Kidney glomerular epithelial cell (primary cell): ENCODE data around the gene LRRC41.
"Not testable (repeated sequence)": the region's sequence is repeated elsewhere in the genome, so short reads cannot be mapped to it uniquely, and the experiment has no call there.

Experiments
- DNase-seq: peaks from one replicate; lab custom pipeline; 2025; lab: John Stamatoyannopoulos, UW

The LRRC41 gene

DNA sequence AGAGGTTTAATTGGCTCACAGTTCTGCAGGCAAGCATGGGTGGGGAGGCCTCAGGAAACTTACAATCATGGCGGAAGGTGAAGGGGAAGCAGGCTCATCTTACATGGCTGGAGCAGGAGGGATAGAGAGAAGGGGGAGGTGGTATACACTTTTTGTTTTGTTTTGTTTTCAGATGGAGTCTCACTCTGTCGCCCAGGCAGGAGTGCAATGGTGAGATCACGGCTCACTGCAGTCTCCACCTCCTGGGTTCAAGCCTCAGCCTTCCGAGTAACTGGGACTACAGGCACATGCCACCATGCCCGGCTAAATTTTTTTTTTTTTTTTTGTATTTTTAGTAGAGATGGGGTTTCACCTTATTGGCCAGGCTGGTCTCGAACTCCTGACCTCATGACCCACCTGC, 18.8 kb upstream of the LRRC41 start:
- DNase-seq = not testable (repeated sequence)

DNA sequence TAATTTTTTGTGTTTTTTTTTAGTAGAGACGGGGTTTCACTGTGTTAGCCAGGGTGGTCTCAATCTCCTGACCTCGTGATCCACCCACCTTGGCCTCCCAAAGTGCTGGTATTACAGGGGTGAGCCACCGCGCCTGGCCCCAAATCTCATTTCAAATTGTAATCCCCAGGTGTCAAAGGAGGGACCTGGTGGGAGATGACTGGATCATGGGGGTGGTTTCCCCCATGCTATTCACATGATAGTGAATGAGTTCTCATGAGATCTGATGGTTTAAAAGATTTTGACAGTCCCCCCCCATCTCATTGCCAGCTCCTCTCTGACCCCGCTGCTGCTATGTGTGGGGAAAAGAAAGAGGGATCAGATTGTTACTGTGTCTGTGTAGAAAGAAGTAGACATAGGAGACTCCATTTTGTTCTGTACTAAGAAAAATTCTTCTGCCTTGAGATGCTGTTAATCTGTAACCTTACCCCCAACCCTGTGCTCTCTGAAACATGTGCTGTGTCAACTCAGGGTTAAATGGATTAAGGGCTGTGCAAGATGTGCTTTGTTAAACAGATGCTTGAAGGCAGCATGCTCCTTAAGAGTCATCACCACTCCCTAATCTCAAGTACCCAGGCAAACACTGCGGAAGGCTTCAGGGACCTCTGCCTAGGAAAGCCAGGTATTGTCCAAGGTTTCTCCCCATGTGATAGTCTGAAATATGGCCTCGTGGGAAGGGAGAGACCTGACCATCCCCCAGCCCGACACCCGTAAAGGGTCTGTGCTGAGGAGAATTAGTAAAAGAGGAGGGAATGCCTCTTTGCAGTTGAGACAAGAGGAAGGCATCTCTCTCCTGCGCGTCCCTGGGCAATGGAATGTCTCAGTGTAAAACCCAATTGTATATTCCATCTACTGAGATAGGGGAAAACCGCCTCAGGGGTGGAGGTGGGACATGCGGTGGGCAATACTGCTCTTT, 16.8 kb upstream of the LRRC41 start:
- DNase-seq = not testable (repeated sequence)

DNA sequence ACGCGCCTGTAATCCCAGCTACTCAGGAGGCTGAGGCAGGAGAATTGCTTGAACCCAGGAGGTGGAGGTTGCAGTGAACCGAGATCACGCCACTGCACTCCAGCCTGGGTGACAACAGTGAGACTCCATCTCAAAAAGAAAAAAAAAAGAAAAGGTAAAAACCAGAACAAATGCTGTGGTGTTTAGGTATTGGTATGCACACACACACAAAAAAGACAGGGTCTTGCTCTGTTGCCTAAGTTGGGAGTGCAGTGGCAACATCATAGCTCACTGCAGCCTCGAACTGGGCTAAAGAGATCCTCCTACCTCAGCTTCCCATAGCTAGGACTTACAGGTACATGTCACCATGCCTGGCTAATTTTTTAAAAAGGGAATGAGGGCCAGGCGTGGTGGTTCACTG, 15.9 kb upstream of the LRRC41 start:
- not testable (repeated sequence) for DNase-seq

DNA sequence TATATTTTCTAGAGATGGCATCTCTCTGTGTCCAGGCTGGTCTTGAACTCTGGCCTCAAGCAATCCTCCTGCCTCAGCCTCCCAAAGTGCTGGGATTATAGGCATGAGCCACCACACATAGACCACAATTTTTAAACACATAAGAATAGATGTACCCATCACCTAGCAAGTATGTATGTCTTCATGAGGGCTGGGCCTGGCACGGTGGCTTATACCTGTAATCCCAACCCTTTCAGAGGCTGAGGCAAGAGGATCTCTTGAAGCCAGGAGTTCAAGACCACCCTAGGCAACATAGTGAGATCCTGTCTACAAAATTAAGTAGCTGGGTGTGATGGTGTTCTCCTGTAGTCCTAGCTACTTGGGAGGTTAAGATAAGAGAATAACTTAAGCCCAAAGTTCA, 13.9 kb upstream of the LRRC41 start:
- DNase-seq = no peak

- DNase-seq = peak; percentile 38
Measured at GRCh38 chr1:46315669-46316403, 12.4 kb upstream of the LRRC41 start.

- DNase-seq = no peak
Measured at GRCh38 chr1:46310321-46310720, 6.9 kb upstream of the LRRC41 start.

DNA sequence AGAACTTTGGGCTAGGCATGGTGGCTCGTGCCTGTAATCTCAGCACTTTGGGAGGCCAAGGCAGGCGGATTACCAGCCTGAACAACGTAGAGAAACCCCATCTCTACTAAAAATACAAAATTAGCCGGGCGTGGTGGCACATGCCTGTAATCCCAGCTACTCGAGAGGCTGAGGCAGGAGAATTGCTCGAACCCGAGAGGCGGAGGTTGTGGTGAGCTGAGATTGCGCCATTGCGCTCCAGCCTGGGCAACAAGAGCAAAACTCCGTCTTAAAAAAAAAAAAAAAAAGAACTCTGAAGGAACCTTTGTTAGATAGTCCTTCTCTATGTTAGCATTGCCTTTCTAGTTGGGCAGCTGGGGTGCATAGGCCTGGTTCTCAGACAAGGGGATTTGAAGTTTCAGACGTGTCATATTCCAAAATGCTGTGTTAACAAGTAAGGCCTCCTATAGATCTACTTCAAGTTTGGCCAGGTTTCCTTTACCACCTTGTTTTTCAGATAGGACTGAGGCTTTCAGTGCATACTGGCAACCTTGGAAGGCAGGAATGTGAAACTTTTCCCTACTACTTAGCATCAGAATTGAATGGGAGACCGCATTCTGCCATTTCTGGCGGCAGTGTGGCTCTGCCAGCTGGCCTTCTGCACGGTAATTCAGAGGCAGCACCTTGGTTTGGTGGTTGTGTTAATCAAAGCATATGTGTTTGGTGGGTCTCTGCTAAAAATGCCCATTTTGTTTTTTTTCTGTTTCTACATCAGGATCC, 6.2 kb upstream of the LRRC41 start:
- DNase-seq = no peak

GRCh38 chr1:46306159-46306530, 2.7 kb upstream of the LRRC41 start:
- DNase-seq = no peak

DNA sequence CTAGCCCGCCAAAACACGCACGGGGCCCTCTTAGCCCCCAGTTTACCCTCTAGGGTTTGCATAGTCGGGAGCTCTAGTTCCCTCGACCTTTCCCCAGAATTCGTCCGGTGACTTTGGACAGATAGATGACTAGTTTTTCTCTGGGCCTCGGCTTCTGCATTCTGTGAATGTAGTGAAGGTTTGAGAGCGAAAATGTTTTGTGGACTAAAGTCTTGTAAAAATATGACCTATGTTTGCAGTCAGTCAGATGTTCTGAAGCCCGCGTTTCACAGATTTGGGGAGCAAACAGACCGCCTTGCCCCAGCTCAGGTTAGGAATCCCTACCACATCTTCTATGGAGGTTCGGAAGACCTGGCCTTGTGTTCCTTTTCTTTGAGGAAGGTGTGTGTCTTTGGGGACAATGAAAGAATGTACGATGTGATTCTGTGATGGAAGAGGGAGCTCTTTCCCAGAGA, 483 bp upstream of the LRRC41 start:
- no peak for DNase-seq

DNA sequence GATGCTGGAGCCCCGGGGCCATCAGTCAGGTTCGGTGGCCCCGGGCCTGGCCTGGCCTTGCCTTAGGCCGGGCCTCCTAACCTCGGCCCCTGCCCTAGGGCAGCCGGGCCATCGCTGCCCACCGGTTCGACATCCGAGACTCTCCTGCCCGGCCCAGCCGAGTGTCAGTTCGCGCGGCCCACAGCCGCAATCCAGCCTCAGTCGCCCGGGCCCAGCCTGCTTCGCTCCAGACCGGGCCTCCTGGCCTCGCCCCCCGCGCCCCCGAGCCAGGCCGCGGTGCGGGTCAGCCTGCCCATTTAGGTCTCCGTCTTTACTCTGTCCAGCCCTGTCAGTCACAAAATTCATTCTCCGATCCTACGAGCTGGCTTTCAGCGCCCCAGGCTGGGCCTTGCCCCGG, 777 bp downstream of the LRRC41 start:
- no peak for DNase-seq

DNA sequence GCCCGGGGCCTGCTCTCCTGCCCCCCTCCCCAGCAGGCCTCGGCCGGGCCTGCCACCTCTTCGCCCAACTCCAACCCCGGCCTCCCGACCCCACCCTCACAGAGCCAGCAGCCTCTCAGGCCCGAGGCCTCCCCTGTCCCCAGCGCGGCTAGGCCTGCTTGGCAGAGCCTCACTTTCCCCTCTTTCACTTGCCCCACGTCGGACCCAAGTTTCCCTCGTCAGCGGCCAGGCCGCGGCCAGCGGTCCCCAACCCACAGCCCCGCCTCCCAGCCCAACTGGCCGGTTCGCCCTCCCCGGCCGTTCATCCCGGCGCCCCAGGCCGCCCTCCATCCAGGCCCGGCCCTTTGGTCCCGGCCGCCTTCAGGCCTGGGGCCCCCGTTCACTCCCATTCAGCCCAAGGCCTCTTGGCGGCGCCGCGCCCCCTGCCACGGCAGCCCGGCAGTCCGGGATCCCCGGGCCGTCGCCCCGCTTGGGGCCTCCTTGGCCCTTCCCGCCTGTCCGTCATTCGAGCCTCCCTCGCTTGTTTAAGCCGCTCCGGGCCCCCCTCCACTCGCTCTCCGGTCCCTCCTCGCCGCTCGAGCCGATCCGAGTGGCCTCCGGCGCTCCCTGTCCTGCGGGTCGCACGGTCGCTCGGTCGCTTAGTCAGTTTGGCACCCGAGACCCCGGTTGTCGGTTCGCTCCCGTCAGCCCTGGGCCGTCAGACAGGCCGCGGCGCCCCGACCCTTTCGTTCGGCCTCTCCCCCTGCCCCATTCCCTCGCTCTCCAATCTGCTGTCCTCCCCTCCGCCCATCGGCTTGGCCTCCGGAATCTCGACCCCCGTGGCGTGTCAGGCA, 1.4 kb downstream of the LRRC41 start:
- peak; percentile 11 for DNase-seq

GRCh38 chr1:46301406-46301807, 2.0 kb downstream of the LRRC41 start:
- DNase-seq = peak; percentile 16

GRCh38 chr1:46300673-46301405, 2.6 kb downstream of the LRRC41 start:
- no peak for DNase-seq

GRCh38 chr1:46298387-46298786, 5.0 kb downstream of the LRRC41 start:
- no peak for DNase-seq

DNA sequence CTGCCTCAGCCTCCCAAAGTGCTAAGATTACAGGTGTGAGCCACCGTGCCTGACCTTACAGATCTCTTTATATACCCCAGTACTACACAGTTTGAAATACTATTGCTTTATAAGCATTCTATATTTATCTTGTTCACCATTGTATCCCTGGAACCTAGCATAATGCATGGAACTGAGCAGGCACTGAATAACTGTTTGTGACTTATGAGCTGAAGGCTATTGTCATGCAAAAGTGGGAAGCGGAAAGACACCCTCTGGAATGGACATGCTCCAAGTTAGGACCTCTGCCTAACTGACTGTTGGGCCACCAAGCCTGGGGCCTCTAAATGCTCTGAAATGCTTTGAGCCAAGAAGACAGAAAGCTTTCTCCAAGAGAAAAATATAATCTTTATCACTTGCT, 8.1 kb downstream of the LRRC41 start:
- no peak for DNase-seq

GRCh38 chr1:46289976-46290375, 13.4 kb downstream of the LRRC41 start:
- DNase-seq = no peak

GRCh38 chr1:46289134-46289494, 14.3 kb downstream of the LRRC41 start:
- DNase-seq = no peak

- peak; percentile 18 for DNase-seq
Measured at GRCh38 chr1:46288485-46289133, 14.8 kb downstream of the LRRC41 start.

GRCh38 chr1:46285730-46286477, 17.5 kb downstream of the LRRC41 start:
- no peak for DNase-seq
